ES-I3 (cell line): ENCODE measurements around the gene SDK1.
"Not testable (repeated sequence)": the region's sequence is repeated elsewhere in the genome, so short reads cannot be mapped to it uniquely, and the experiment has no call there.

Experiments used
- H3K36me3 ChIP-seq: 2 replicates; pipeline ENCODE4 v1.6.1; 2013; ENCODE audit warnings: mild to moderate bottlenecking, low read length, control low read depth, moderate library complexity; ENCODE audit not compliant: insufficient read depth
- H3K4me1 ChIP-seq: 2 replicates; pipeline ENCODE4 v1.6.1; 2013; ENCODE audit warnings: mild to moderate bottlenecking, control low read depth, low read length; ENCODE audit not compliant: insufficient read depth
- H3K9ac ChIP-seq: 2 replicates; pipeline ENCODE4 v1.6.1; 2013; ENCODE audit warnings: low read depth, mild to moderate bottlenecking, low read length, moderate library complexity
- H3K9me3 ChIP-seq: 2 replicates; pipeline ENCODE4 v1.6.1; 2013; ENCODE audit warnings: mild to moderate bottlenecking, low read length, moderate library complexity; ENCODE audit not compliant: control insufficient read depth, insufficient read depth

Gene SDK1

DNA sequence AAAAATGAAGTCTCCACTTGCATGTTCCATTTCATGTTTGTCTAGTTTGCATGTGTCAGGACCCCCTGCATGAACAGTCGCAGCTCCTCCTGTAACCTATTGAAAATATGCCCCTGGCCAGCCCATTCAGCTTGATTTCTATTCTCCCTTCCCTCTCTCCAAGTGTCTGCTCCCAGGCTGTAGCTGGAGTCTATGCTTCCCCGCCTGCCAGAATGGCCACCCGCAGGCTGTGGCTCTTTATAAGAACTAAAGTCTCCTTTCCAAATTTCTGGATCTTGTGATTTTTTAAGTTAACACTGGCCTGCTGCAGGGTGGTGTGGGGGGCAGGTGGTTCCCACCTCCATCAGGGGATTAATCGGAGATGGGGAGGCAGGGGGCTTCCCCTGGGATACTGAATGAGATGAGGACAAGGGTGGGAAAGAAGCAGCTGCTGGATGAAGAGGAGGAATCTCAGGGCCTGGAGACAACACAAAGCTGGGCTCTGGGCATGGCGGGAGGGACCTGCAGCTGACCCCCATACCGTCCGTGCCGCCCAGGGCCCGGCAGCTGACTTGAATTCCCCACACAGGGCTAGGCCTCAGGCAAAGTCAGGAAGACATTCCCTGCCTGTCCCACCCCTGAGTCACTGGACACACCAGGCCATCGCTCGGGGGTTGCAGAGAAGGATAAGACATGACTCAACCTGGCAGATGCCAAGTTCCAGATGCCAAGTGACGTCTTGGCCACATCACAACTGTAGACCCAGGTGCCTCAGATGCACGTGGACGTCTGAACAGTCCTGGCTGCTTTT is 981.6 kb downstream of the SDK1 start:
- Histone ChIP-seq H3K9me3 (no peaks in the 10 kb centered on the region), H3K9ac (no peak overlapping the region), H3K4me1 (no peaks in the 10 kb centered on the region), H3K36me3 (no peaks in the 10 kb centered on the region)

GRCh38 chr7:4286351-4286750 is 985.3 kb downstream of the SDK1 start:
- Histone ChIP-seq H3K4me1 (no peaks in the 10 kb centered on the region), H3K9ac (no peak overlapping the region), H3K36me3 (no peaks in the 10 kb centered on the region), H3K9me3 (no peaks in the 10 kb centered on the region)

DNA sequence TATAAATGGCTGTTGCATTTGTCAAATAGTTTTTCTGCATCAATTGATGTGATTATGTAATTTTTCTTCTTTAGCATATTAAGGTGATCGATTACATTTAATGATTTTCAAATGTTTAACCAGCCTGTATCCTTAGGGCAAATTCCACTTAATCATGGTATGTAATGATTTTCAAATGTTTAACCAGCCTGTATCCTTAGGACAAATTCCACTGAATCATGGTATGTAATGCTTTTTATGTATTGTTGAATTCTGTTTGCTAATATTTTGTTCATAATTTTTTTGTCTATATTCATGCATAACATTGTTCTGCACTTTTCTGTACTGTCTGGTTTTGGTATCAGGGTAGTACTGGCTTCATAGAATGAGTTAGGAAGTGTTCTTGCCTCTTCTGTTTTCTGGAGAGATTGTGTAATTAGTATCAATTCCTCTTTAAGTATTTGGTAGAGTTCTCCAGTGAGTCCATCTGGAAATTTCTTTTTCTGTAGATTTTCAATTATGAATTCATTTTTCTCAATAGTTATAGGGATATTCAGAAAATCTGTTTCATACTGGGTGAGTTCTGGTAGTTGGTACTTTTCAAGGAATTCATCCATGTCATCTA is 987.8 kb downstream of the SDK1 start:
- H3K36me3 ChIP-seq: no peaks in the 10 kb centered on the region
- H3K4me1 ChIP-seq: no peaks in the 10 kb centered on the region
- H3K9ac ChIP-seq: no peak overlapping the region
- no peaks in the 10 kb centered on the region for H3K9me3 ChIP-seq

DNA sequence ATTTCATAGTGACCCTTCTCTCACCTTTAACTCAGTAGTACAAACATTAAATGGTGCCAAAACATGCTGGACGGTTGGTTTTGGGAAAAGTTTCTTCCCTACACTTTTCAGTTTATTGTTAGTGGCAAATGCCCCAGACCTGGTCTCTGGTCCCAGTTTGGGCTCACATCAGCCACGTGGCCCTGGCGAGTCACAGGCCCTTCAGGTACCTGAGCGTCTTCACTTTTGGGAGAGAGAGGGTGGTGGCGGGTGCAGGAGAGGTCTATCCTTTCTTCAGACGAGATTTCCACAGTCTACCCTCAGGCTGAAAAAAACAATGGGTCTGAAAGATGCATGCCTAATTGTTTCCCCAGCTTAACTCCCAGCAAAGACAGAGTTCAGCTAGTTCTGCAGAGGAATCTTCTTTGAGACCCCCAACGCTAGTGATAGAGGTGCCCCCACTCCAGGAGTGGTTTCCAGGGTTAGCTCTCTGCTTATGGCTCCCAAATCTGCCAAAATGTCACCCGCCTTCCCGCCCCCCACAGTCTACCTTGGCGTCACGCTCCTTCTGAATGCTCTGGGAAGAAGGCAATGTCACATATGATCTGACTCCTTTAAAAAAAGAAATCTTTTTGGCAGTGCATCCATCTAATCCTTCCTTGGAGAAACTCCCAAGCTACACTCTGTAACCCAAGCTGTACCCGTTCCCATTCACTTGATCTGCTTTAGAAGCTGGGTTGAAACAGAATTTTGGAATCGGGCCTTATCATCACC is 996.3 kb downstream of the SDK1 start:
- H3K36me3 ChIP-seq: no peaks in the 10 kb centered on the region
- no peaks in the 10 kb centered on the region for H3K9me3 ChIP-seq
- H3K4me1 ChIP-seq: no peaks in the 10 kb centered on the region
- no peak overlapping the region for H3K9ac ChIP-seq

- H3K9me3 ChIP-seq: no peaks in the 10 kb centered on the region
- H3K9ac ChIP-seq: no peak overlapping the region
- H3K36me3 ChIP-seq: no peaks in the 10 kb centered on the region
- H3K4me1 ChIP-seq: no peaks in the 10 kb centered on the region
These were observed 996.8 kb downstream of the SDK1 start for GRCh38 chr7:4297918-4298219.

GRCh38 chr7:4299431-4299830 is 998.4 kb downstream of the SDK1 start:
- no peaks in the 10 kb centered on the region for H3K36me3 ChIP-seq

DNA sequence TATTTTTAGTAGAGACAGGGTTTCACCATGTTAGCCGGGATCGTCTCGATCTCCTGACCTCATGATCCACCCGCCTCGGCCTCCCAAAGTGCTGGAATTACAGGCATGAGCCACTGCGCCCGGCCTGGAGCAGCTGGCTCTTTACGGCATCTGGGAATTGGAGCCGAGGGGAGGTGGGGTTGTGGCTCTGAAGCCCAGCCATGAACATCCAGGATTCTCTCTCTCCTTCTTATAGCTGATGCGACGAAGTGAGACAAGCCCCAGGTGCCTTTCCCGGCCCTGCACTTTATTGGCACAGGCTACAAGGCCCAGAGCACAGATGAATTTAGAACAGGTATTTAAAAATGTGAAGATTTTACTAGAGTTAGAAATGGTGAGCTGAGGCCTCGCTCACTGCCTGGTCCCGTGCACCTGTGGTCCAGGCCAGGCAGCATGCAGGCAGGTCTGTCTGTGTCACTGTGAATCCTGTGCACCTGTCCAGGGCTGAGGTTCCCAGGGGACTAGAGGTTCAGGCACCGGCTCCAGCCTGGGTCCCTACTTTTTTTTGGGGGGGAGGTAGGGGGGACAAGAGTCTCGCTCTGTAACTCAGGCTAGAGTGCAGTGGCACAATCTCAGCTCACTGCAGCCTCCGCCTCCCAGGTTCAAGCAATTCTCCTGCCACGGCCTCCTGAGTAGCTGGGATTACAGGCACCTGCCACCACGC is 1001.3 kb downstream of the SDK1 start:
- Histone ChIP-seq H3K9me3 (no peaks in the 10 kb centered on the region), H3K36me3 (no peaks in the 10 kb centered on the region), H3K4me1 (no peaks in the 10 kb centered on the region), H3K9ac (no peak overlapping the region)

More at GRCh38 chr7:4299431-4299830, 998.4 kb downstream of the SDK1 start:
- no peak overlapping the region for H3K9ac ChIP-seq
- H3K4me1 ChIP-seq: no peaks in the 10 kb centered on the region
- H3K9me3 ChIP-seq: no peaks in the 10 kb centered on the region

GRCh38 chr7:4307316-4308204 is 1006.5 kb downstream of the SDK1 start:
- no peaks in the 10 kb centered on the region for H3K36me3 ChIP-seq
- no peak overlapping the region for H3K9ac ChIP-seq
- H3K9me3 ChIP-seq: no peaks in the 10 kb centered on the region
- H3K4me1 ChIP-seq: no peaks in the 10 kb centered on the region

- Histone ChIP-seq H3K4me1 (no peaks in the 10 kb centered on the region), H3K9ac (no peak overlapping the region), H3K36me3 (no peaks in the 10 kb centered on the region), H3K9me3 (no peaks in the 10 kb centered on the region)
These were observed 1007.1 kb downstream of the SDK1 start for GRCh38 chr7:4308205-4308590.

DNA sequence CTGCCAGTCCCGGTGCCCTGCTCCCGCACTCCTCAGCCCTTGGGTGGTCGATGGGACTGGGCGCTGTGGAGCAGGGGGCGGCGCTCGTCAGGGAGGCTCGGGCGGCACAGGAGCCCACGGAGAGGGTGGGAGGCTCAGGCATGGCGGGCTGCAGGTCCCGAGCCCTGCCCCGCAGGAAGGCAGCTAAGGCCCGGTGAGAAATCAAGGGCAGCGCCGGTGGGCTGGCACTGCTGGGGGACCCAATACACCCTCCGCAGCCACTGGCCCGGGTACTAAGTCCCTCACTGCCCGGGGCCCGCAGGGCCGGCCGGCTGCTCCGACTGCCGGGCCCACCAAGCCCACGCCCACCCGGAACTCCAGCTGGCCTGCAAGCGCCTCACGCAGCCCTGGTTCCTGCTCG is 1012.9 kb downstream of the SDK1 start:
- H3K36me3 ChIP-seq, H3K9me3 ChIP-seq, H3K9ac ChIP-seq, H3K4me1 ChIP-seq: not testable (repeated sequence)

GRCh38 chr7:4314316-4314715 is 1013.3 kb downstream of the SDK1 start:
- H3K36me3 ChIP-seq, H3K4me1 ChIP-seq, H3K9ac ChIP-seq, H3K9me3 ChIP-seq: not testable (repeated sequence)
